ENCODE results near the gene CYP19A1.

The CYP19A1 gene

GRCh38 chr15:51310064-51310463 lies 28.3 kb downstream of the CYP19A1 start:
- H3K9me2 ChIP-seq (ENCODE audit: low read depth, low read length) = no peaks in the 10 kb centered on the region
- no peak for TF ChIP-seq EZH2 (IDR thresholded peaks at IDR 0.05; ENCODE audit: borderline replicate concordance, low read length)
- TF ChIP-seq CTCF (IDR thresholded peaks at IDR 0.05; ENCODE audit: low read length) = no peak
- H2AFZ ChIP-seq (ENCODE audit: low read length) = no peak overlapping the region
- H3K9ac ChIP-seq (ENCODE audit: low read length) = no peak overlapping the region
- H4K20me1 ChIP-seq (ENCODE audit: insufficient read depth, low read length) = no peaks in the 10 kb centered on the region
- H3K4me2 ChIP-seq (ENCODE audit: low read length) = no peak overlapping the region
- no peak overlapping the region for H3K4me3 ChIP-seq (ENCODE audit: low read depth, low read length, poor library complexity, severe bottlenecking)
- H3K27me3 ChIP-seq (ENCODE audit: insufficient read depth, low read length) = no peaks in the 10 kb centered on the region
- no peaks in the 10 kb centered on the region for H3K4me1 ChIP-seq (ENCODE audit: insufficient read depth, low read length, severe bottlenecking)
- no peaks in the 10 kb centered on the region for H3F3A ChIP-seq (ENCODE audit: insufficient read depth, low read length)
- no peaks in the 10 kb centered on the region for H3K36me3 ChIP-seq (ENCODE audit: insufficient read depth, low read length)
- H3K9me3 ChIP-seq (ENCODE audit: low read length) = no peaks in the 10 kb centered on the region
- no peaks in the 10 kb centered on the region for H3K79me2 ChIP-seq (ENCODE audit: insufficient read depth, low read length)
- H3K27ac ChIP-seq (ENCODE audit: low read depth, low read length, poor library complexity, severe bottlenecking) = no peak overlapping the region

DNA sequence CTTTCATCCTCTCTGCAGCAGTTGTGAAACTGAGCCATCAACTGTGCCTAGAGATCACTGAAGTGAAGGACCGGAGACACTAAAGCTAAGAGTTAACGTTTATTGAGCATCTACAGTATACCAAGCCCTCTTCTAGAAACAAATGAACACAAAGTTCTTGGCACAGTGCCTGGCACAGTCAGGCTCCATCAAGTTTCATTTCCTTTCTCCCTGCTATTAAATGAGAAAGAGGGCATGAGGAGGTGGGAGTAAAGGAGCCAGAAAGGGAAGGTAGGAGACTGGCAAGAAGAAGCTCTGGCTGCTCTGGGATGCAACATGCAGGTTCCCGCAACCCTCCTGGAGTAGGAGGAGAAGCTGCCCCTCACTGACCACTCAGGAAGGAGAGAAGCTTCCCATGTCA lies 30.6 kb downstream of the CYP19A1 start:
- Histone ChIP-seq H3K9me2 (ENCODE audit: low read depth, low read length) (no peaks in the 10 kb centered on the region), H2AFZ (ENCODE audit: low read length) (no peak overlapping the region), H3K36me3 (ENCODE audit: insufficient read depth, low read length) (no peaks in the 10 kb centered on the region), H3K27me3 (ENCODE audit: insufficient read depth, low read length) (no peaks in the 10 kb centered on the region), H3K9ac (ENCODE audit: low read length) (no peak overlapping the region), H3K9me3 (ENCODE audit: low read length) (no peaks in the 10 kb centered on the region), H3K4me1 (ENCODE audit: insufficient read depth, low read length, severe bottlenecking) (no peaks in the 10 kb centered on the region), H4K20me1 (ENCODE audit: insufficient read depth, low read length) (no peaks in the 10 kb centered on the region), H3K79me2 (ENCODE audit: insufficient read depth, low read length) (no peaks in the 10 kb centered on the region), H3F3A (ENCODE audit: insufficient read depth, low read length) (no peaks in the 10 kb centered on the region), H3K27ac (ENCODE audit: low read depth, low read length, poor library complexity, severe bottlenecking) (no peak overlapping the region), H3K4me3 (ENCODE audit: low read depth, low read length, poor library complexity, severe bottlenecking) (no peak overlapping the region), H3K4me2 (ENCODE audit: low read length) (no peak overlapping the region)
- TF ChIP-seq CTCF (IDR thresholded peaks at IDR 0.05; ENCODE audit: low read length) (no peak), EZH2 (IDR thresholded peaks at IDR 0.05; ENCODE audit: borderline replicate concordance, low read length) (no peak)

GRCh38 chr15:51307325-51307724 lies 31.1 kb downstream of the CYP19A1 start:
- H3K9me3 ChIP-seq (ENCODE audit: low read length) = no peaks in the 10 kb centered on the region
- no peak overlapping the region for H3K27ac ChIP-seq (ENCODE audit: low read depth, low read length, poor library complexity, severe bottlenecking)
- no peak overlapping the region for H3K9ac ChIP-seq (ENCODE audit: low read length)
- TF ChIP-seq CTCF (IDR thresholded peaks at IDR 0.05; ENCODE audit: low read length) (no peak), EZH2 (IDR thresholded peaks at IDR 0.05; ENCODE audit: borderline replicate concordance, low read length) (no peak)
- H3K9me2 ChIP-seq (ENCODE audit: low read depth, low read length) = no peaks in the 10 kb centered on the region
- no peaks in the 10 kb centered on the region for H3K4me1 ChIP-seq (ENCODE audit: insufficient read depth, low read length, severe bottlenecking)
- no peak overlapping the region for H3K4me3 ChIP-seq (ENCODE audit: low read depth, low read length, poor library complexity, severe bottlenecking)
- H4K20me1 ChIP-seq (ENCODE audit: insufficient read depth, low read length) = no peaks in the 10 kb centered on the region
- H3K79me2 ChIP-seq (ENCODE audit: insufficient read depth, low read length) = no peaks in the 10 kb centered on the region
- no peak overlapping the region for H3K4me2 ChIP-seq (ENCODE audit: low read length)
- no peaks in the 10 kb centered on the region for H3F3A ChIP-seq (ENCODE audit: insufficient read depth, low read length)
- no peaks in the 10 kb centered on the region for H3K36me3 ChIP-seq (ENCODE audit: insufficient read depth, low read length)
- no peak overlapping the region for H2AFZ ChIP-seq (ENCODE audit: low read length)
- H3K27me3 ChIP-seq (ENCODE audit: insufficient read depth, low read length) = no peaks in the 10 kb centered on the region

All from OCI-LY1 (cell line).